Peyer's patch (tissue), 4 donors: Measurements from ENCODE around the gene PTPRZ1.

Experiments
- CTCF ChIP-seq, 6 experiments: fragments of 450-650 bp in 4 of 6; fragments of 200-600 bp in 2 of 6; sonication (generic) in 1 of 6; IDR thresholded peaks; one replicate each; pipeline ENCODE4 v1.5.1; 2017 to 2019; ENCODE audit warnings: antibody characterized with exemption in 6 of 6, mild to moderate bottlenecking in 3 of 6, moderate library complexity in 1 of 6
- POLR2A ChIP-seq, 2 donors: fragments of 450-650 bp; IDR thresholded peaks; one replicate each; pipeline ENCODE4 v1.5.1; 2017; ENCODE audit warnings: antibody characterized with exemption in 2 of 2, mild to moderate bottlenecking in 2 of 2, moderate library complexity in 2 of 2

- TF ChIP-seq CTCF (IDR thresholded peaks at IDR 0.05): no peak
- no peak for TF ChIP-seq POLR2A (IDR thresholded peaks at IDR 0.05)
These were observed 196.0 kb downstream of the PTPRZ1 start for GRCh38 chr7:122068999-122069398.
